Epithelial cell of prostate (primary cell): ENCODE data around the gene UCHL1.
"Not testable (repeated sequence)": the region's sequence is repeated elsewhere in the genome, so short reads cannot be mapped to it uniquely, and the experiment has no call there.

Experiments used
- DNase-seq: peaks from one replicate; pipeline ENCODE4 v3.0.0-alpha.2; 2011; ENCODE audit warnings: low read depth, low spot score
- H3K27ac ChIP-seq: fragments of 450-650 bp; 2 replicates; pipeline ENCODE4 v1.5.1; 2017; ENCODE audit warnings: mild to moderate bottlenecking

The UCHL1 gene

DNA sequence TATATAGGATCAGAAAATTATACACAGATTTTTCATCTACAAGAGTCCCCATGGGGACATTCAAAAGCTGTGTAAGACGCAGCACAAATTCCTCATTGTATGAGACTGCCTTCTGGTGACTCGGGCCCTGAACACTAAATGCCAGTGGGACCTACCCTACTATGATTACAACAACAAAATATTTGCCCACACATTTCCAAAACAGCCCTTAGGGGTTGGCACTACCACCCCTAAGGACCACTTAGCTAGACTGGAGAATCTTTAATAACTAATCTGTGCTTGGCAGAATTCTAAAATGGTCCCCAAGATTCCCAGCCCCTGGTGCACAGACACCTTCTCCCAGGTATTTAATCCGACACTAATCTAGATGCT is 29.1 kb downstream of the UCHL1 start:
- no peak for DNase-seq
- H3K27ac ChIP-seq: no peak overlapping the region

DNA sequence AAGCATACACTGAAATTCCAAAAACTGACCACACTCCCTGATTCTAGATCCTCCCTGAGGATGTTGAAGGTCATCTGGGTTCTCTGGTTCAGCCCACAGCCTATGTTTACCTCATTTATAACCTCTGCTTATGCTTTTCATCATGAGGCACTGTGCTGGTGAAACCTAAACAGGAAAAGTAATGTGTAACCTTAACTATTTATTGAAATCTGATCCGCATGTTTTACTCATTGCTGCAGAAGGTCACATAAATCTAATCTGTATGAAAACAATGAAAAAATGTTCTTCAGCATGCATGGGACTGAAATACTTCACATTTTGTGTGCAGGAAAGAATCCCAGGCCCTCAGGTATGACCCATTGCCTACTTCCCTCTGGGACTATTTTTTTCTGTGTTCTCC is 30.3 kb downstream of the UCHL1 start:
- DNase-seq: no peak
- no peak overlapping the region for H3K27ac ChIP-seq

DNA sequence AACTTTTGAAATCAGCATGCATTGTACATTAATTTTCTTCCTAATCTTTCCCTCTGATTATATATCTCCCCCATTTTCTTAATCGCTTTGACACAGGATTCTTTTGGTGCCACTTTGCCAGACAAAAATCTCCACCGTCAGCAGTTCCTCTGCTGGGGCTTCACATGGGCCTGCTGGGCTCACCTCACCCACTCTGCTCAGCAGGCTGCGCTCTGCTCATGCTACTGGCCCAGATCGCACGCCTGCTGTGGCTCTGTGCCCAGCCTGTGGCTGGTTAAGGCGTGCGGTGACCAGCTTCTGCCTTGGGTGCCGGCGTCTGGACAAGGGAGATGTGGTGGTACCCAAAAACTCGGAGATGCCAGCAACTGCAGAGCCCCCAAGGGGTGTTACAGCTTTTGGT is 31.1 kb downstream of the UCHL1 start:
- no peak overlapping the region for H3K27ac ChIP-seq

GRCh38 chr4:41288254-41288653 is 31.5 kb downstream of the UCHL1 start:
- no peak for DNase-seq
- no peak overlapping the region for H3K27ac ChIP-seq

More for the DNA sequence above, 31.1 kb downstream of the UCHL1 start:
- DNase-seq: no peak

DNA sequence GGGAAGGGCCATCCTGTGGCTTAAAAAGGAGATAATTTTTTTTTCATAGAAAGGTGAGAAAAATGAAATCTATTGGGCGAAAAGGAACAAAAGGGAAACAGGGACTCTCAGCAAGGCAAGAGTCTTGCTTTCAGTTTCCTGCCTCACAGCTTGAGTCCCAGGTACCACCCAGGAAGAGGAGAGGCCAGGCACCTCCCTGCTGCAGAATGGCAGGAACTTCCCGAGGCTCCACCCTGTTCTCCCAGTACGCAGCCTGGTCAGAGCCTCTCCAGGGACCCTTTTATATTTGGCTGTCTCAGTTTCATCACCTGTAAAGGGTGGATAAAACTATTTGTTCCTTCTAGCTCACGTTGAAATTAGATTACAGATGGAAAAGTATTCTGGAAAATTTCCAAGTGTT is 33.8 kb downstream of the UCHL1 start:
- H3K27ac ChIP-seq: no peak overlapping the region
- DNase-seq: no peak

- no peak overlapping the region for H3K27ac ChIP-seq
- DNase-seq: no peak
Measured at GRCh38 chr4:41294445-41295062, 37.8 kb downstream of the UCHL1 start.

DNA sequence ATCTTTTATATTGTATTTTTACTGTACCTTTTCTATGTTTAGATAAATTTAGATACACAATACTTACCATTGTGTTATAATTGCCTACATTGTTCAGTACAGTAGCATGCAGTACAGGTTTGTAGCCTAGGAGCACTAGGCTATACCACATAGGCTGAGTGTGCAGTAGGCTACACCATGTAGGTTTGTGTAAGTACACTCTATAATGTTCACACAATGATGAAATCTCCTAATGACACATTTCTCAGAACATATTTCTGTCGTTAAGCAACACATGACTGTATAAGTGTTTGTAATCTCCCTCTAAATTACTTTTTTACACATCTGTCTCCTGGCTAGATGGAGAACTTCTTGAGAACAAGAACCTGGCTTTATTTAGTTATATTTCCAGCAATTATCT is 40.3 kb downstream of the UCHL1 start:
- no peak for DNase-seq
- no peak overlapping the region for H3K27ac ChIP-seq

DNA sequence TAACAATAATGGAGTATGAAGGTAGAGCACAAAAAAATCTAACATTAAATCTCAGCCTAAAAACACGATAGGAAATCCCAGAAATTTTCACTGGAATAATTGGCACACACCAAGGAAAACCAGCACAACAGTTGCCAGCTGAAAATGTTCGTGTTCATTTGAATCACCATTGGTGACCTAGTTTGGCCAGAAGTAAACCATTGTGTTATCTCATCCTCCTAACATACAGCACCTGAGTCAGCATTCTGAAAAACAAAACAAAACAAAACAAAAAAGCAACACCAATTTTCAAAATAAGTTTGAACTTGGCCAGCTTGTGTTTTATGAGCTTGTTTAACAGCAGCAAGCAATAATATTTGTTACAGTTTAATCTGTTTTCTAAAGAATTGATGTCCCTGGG is 41.1 kb downstream of the UCHL1 start:
- H3K27ac ChIP-seq: no peak overlapping the region
- no peak for DNase-seq

DNA sequence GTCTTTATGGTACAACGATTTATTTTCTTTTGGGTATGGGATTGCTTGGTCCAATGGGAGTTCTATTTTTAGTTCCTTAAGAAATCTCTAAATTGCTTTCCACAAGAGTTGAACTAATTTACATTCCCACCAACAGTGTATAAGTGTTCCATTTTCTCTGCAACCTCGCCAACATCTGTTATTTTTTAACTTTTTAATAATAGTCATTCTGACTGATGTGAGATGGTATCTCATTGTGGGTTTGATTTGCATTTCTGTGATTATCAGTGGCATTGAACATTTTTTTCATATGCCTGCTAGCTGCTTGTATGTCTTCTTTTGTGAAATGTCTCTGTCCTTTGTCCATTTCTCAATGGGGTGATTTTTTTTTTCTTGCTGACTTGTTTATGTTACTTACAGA is 42.8 kb downstream of the UCHL1 start:
- no peak for DNase-seq

DNA sequence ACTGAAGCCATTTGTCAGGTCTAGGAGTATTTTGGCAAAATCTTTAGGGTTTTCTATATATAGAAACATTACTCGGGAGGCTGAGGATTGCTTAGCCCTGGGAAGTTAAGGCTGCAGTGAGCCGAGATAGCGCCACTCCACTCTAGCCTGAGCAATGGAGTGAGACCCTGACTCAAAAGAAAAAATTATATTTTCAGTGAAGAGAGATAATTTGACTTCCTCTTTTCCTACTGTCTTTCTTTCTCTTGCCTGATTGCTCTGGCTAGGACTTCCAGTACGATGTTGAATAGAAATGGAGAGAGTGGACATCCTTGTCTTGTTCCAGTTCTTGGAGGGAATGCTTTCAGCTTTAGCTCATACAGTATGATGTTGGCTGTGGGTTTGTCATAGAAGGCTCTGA is 44.4 kb downstream of the UCHL1 start:
- H3K27ac ChIP-seq: no peak overlapping the region
- no peak for DNase-seq

More for the DNA sequence above, 42.8 kb downstream of the UCHL1 start:
- no peak overlapping the region for H3K27ac ChIP-seq

DNA sequence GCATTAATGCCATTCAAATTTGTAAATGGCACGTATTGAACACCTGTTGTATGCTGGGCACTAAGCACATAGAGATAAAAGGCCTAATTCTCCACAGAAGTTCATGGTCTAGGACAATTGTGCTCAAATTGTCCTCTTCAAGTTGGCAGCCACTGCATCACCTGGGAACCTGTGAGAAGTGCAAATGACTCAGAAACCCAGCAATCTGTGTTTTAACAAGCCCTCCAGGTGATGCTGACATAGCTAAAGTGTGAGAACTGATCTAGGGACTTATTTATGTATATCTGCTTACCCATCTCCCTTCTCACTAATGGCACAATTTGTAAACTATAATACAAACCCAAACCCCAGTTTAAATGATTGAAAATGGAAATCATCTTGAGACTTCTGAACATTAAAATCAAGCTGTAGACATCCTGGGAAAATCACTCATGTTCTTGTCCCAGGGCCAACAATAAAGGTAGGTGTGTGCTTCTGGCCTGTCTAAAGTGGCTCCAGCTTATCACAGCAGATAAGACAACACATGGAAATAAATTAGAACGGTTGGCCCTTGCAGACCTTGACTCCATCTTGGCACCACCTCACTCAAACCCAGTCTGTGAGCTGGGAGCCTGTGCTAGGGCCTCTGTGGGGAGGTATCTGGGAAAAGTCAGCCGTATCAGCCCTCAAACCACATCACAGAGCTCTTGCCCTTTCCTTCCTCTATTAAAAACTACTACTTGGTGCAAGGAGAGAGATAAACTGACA is 46.8 kb downstream of the UCHL1 start:
- no peak overlapping the region for H3K27ac ChIP-seq
- no peak for DNase-seq

DNA sequence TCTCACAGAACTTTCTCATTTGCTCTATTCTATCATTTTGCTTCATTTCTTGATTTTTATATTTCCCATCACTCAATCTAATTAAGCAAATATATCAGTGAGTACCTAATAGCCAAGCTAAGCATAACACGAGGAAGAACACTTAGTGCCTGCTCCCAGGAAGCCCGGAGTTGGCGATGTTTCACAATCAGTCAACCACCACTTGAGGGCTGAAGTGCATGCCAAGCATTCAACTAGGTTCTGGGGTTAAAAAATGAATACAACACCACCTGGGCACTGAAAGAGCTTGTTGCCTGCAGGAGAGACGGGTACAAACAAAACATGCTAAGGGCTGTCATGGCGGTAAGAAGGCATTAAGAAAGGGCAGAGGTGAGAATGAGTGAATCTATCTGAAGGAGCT is 47.5 kb downstream of the UCHL1 start:
- DNase-seq: no peak
- H3K27ac ChIP-seq: no peak overlapping the region

DNA sequence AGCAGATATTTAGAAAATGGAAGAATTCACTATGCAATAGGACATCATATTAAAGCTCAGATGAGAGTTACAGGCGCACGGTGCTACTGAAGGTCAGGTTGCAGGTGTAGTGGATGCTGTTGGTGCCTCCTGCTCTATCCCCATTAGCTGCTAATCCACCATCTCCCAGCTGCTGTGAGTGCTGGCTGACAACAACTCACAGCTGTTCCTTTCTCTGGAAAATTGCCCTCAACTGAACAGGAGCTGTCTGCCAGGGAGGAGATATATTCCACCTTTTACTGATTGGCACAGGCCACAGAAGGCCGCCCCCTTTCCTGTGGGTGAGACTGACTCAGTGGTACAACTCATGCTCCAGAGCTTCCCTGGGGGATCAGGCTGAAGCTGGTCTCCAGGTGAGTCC is 48.7 kb downstream of the UCHL1 start:
- no peak for DNase-seq

GRCh38 chr4:41307638-41308037 is 50.9 kb downstream of the UCHL1 start:
- no peak overlapping the region for H3K27ac ChIP-seq
- DNase-seq: peak; percentile 31

More for the DNA sequence above, 48.7 kb downstream of the UCHL1 start:
- H3K27ac ChIP-seq: no peak overlapping the region

GRCh38 chr4:41308398-41308797 is 51.7 kb downstream of the UCHL1 start:
- no peak overlapping the region for H3K27ac ChIP-seq
- DNase-seq: no peak

DNA sequence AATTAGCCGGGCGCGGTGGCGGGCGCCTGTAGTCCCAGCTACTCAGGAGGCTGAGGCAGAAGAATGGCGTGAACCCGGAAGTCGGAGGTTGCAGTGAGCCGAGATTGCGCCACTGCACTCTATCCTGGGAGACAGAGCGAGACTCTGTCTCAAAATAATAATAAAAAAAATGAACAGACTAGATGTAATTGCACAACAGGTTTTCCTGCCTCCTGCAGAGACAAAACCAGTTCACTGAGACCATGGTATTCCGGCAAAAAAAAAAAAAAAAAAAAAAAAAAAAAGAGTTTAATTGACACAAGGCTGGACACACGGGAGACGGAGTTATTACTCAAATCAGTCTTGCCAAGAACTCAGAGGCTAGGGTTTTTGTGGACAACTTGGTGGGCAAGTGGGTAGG is 58.7 kb downstream of the UCHL1 start:
- DNase-seq, H3K27ac ChIP-seq: not testable (repeated sequence)

GRCh38 chr4:41315862-41316261 is 59.1 kb downstream of the UCHL1 start:
- no peak overlapping the region for H3K27ac ChIP-seq
- DNase-seq: no peak
